HCT116 (cell line): ENCODE results near the gene AVPI1. TPM values are rescaled to one million over a fixed set of nuclear protein-coding genes. Genes with fewer than 3 reads are reported as not detected.
"Not testable (repeated sequence)": the region's sequence is repeated elsewhere in the genome, so short reads cannot be mapped to it uniquely, and the experiment has no call there.

Source experiments
- ATAC-seq: fragments of 200-7000 bp; cut with Tn5 transposase; 2 replicates; pipeline ENCODE4 v1.9.1; 2020; ENCODE audit warnings: mild to moderate bottlenecking, moderate library complexity
- BruUV-seq: library from RNA; stranded (reverse); fragments of 400-500 nt; replicated peaks from 2 replicates; lab custom pipeline; 2021; lab: Mats Ljungman, UMichigan
- CTCF ChIA-PET: fragments of 300-600 bp; sonication (Branson Sonifier 250); formaldehyde crosslinking; loops from one replicate; lab custom pipeline; 2021; ENCODE audit warnings: antibody characterized with exemption; lab: Charles Lee
- POLR2A ChIA-PET: fragments of 300-600, 350-600 bp; sonication (Branson Sonifier 250); formaldehyde crosslinking; loops from one replicate; lab custom pipeline; 2021; ENCODE audit warnings: antibody characterized with exemption; lab: Charles Lee
- RAD21 ChIA-PET, 2 experiments: fragments of 300-600 bp; sonication (Branson Sonifier 250); formaldehyde crosslinking; loops; one replicate each; lab custom pipeline; 2023; ENCODE audit warnings: low total read pairs in 2 of 2; ENCODE audit not compliant: uncharacterized antibody in 2 of 2, unreplicated experiment in 2 of 2, low non-redundant PET in 1 of 2; lab: Charles Lee
- DNase-seq: peaks from one replicate; pipeline ENCODE4 v3.0.0-alpha.2; 2010; ENCODE audit warnings: low read depth, low spot score
- H2AFZ ChIP-seq: fragments of 200-600 bp; shearing (Covaris generic), sonication (generic); 2 replicates; pipeline ENCODE4 v1.6.1; 2017; ENCODE audit warnings: low read depth, mixed run types, mixed read lengths, antibody characterized with exemption, low read length; ENCODE audit not compliant: poor library complexity, severe bottlenecking
- H3K27ac ChIP-seq: 2 replicates; pipeline ENCODE4 v1.5.1; 2012; ENCODE audit warnings: low read depth, low read length
- H3K27me3 ChIP-seq: fragments of 200-600 bp; sonication (generic); 2 replicates; pipeline ENCODE4 v1.6.1; 2016; ENCODE audit warnings: mixed run types, low read length, mixed read lengths; ENCODE audit not compliant: insufficient read depth
- H3K36me3 ChIP-seq, 2 experiments: fragments of 200-500 bp in 1 of 2; fragments of 200-600 bp in 1 of 2; sonication (Bioruptor generic) in 1 of 2; sonication (generic) in 1 of 2; 2 replicates each; pipeline versions ENCODE4 v1.5.1 to v1.6.1; 2014 to 2016; ENCODE audit warnings: low read length in 2 of 2, inconsistent platforms in 1 of 2, mixed read lengths in 1 of 2, mixed run types in 1 of 2; ENCODE audit not compliant: insufficient read depth in 2 of 2, control insufficient read depth in 1 of 2
- H3K4me1 ChIP-seq, 2 experiments: fragments of 200-600 bp in 1 of 2; sonication (generic) in 1 of 2; 2 replicates each; pipeline versions ENCODE4 v1.5.1 to v1.6.1; 2012 to 2017; ENCODE audit warnings: low read length in 2 of 2, inconsistent platforms in 1 of 2, mild to moderate bottlenecking in 1 of 2, mixed read lengths in 1 of 2, mixed run types in 1 of 2, moderate library complexity in 1 of 2; ENCODE audit not compliant: insufficient read depth in 2 of 2, control insufficient read depth in 1 of 2
- H3K4me2 ChIP-seq: fragments of 200-600 bp; sonication (generic); 2 replicates; pipeline ENCODE4 v1.6.1; 2017; ENCODE audit warnings: mixed run types, low read length, mixed read lengths
- H3K4me3 ChIP-seq, 2 experiments: fragments of 200-600 bp in 1 of 2; sonication (generic) in 1 of 2; replicated peaks in 1 of 2; 2 replicates each; pipeline ENCODE4 v1.5.1; 2011 to 2016; ENCODE audit warnings: low read length in 2 of 2, control low read depth in 1 of 2, low read depth in 1 of 2, mild to moderate bottlenecking in 1 of 2, mixed read lengths in 1 of 2, mixed run types in 1 of 2
- H3K79me2 ChIP-seq: fragments of 200-600 bp; sonication (generic); 2 replicates; pipeline ENCODE4 v1.6.1; 2017; ENCODE audit warnings: mild to moderate bottlenecking, mixed run types, low read length, moderate library complexity, mixed read lengths; ENCODE audit not compliant: insufficient read depth
- H3K9ac ChIP-seq: fragments of 200-600 bp; sonication (generic); 2 replicates; pipeline ENCODE4 v1.6.1; 2016; ENCODE audit warnings: low read length, mixed read lengths
- H3K9me2 ChIP-seq: fragments of 200-600 bp; sonication (generic), shearing (Covaris generic); 2 replicates; pipeline ENCODE4 v1.6.1; 2017; ENCODE audit warnings: mixed run types, mild to moderate bottlenecking, moderate library complexity; ENCODE audit not compliant: insufficient read depth
- H3K9me3 ChIP-seq, 2 experiments: fragments of 200-500 bp in 1 of 2; fragments of 200-600 bp in 1 of 2; sonication (Bioruptor generic) in 1 of 2; sonication (generic) in 1 of 2; 2 replicates each; pipeline ENCODE4 v1.6.1; 2014 to 2017; ENCODE audit warnings: low read length in 2 of 2, mixed read lengths in 2 of 2, inconsistent platforms in 1 of 2, low read depth in 1 of 2, mild to moderate bottlenecking in 1 of 2, mixed run types in 1 of 2, moderate library complexity in 1 of 2; ENCODE audit not compliant: control insufficient read depth in 1 of 2, insufficient read depth in 1 of 2
- H4K20me1 ChIP-seq: fragments of 200-600 bp; sonication (generic), shearing (Covaris generic); 2 replicates; pipeline ENCODE4 v1.6.1; 2017; ENCODE audit warnings: mixed run types, mild to moderate bottlenecking, moderate library complexity; ENCODE audit not compliant: insufficient read depth
- RAD21 ChIP-seq: IDR thresholded peaks from 2 replicates; pipeline ENCODE4 v1.6.1; 2012; ENCODE audit warnings: low read depth, mild to moderate bottlenecking
- SRF ChIP-seq: IDR thresholded peaks from 2 replicates; pipeline ENCODE4 v1.6.1; 2012; ENCODE audit warnings: low read depth
- intact Hi-C: fragments of 100-400 bp; cut with micrococcal nuclease; formaldehyde crosslinking; loops from 2 replicates; pipeline ENCODE4 v1.10.0; 2022
- total RNA-seq: library from RNA; stranded (reverse); gene quantifications from one replicate; pipeline ENCODE4 v1.2.1, GENCODE V29; 2021; ENCODE audit not compliant: unreplicated experiment

The AVPI1 gene
- total RNA-seq, 1 experiment from 2014 or later = 26.7 TPM

DNA sequence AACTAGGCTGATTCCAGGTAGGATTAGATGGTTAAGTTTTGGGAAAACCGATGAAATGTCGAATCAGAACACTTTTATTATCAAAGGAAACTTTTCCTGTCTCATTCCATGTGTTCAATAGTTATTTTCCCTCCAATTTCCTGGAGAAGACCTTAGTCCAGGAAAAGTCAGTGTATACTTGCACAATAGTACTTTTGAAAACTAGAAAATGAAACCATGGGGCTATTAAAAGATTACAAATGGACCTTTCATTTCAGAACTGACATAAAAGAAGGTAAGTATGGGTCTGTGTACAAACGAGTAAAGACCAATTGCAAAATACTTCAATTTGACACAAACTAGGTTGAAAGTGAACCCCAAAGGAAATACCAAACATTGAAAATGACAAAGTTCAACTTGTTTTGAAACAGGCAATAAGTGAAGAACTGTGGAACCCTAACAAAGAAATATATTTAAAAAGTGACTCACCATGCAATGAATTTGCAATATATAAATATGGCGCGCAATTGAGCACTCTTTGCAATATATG is 2.1 kb downstream of the AVPI1 start:
- no peak for DNase-seq
- no peaks in the 10 kb centered on the region for H3K9me3 ChIP-seq
- ChIA-PET POLR2A (interaction anchor here (1.4 kb wide), 1 partner anchor 52 kb away, joined by 3 read pairs; the partner anchor contains the start of gene ZFYVE27), CTCF (interaction anchor here (2.1 to 3.1 kb wide), 3 partner anchors 9 to 24 kb away, joined by 5 to 27 read pairs (median 25); no protein-coding TSS in a partner anchor), RAD21 (no interaction called here)
- peak overlapping the region; percentile 13; the same call in 1 of the 2 replicates for H3K27ac ChIP-seq
- H3K27me3 ChIP-seq = no peaks in the 10 kb centered on the region
- H3K36me3 ChIP-seq = no peaks in the 10 kb centered on the region
- no peak for ATAC-seq
- peak overlapping the region; percentile 97 for H3K4me2 ChIP-seq
- TF ChIP-seq SRF = no peak
- no peak for TF ChIP-seq RAD21
- 0 out of 2 replicates have a peak overlapping the region, but pooled peaks have one; percentile 5 for H3K9ac ChIP-seq
- peaks cover 47 to 62% of the 10 kb centered on the region in 2 experiments for H3K4me1 ChIP-seq
- peak overlapping the region in 1 of 2 experiments; percentile 90; a peak in 1 of 4 replicates for H3K4me3 ChIP-seq
- H3K9me2 ChIP-seq = no peaks in the 10 kb centered on the region
- H3K79me2 ChIP-seq = peaks cover 54% of the 10 kb centered on the region
- H4K20me1 ChIP-seq = no peaks in the 10 kb centered on the region
- H2AFZ ChIP-seq = no peak overlapping the region
- BruUV-seq = no TSS peak
- intact Hi-C loops = no loop called here

DNA sequence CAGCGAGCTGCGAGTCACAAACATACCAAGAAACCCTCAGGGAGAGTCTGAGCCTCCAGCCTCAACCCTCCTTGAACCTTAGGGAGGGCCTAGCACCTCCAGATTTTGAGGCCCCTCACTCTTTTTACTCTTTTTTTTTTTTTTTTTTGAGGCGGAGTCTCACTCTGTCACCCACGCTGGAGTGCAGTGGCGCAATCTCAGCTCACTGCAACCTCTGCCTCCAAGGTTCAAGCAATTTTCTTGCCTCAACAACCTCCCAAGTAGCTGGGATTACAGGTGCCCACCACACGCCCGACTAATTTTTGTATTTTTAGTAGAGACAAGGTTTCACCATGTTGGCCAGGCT is 2.7 kb downstream of the AVPI1 start:
- ATAC-seq, RAD21 ChIA-PET, H3K9me3 ChIP-seq, BruUV-seq, H3K27me3 ChIP-seq, H4K20me1 ChIP-seq, H3K9me2 ChIP-seq, H3K4me3 ChIP-seq, DNase-seq, intact Hi-C loops, H3K36me3 ChIP-seq, H2AFZ ChIP-seq: not testable (repeated sequence)
- H3K4me1 ChIP-seq = peaks cover 44 to 56% of the 10 kb centered on the region in 2 experiments
- peak overlapping the region; percentile 1; the same call in 1 of the 2 replicates for H3K27ac ChIP-seq
- H3K4me2 ChIP-seq = peak overlapping the region; percentile 97
- peaks cover 57% of the 10 kb centered on the region for H3K79me2 ChIP-seq
- POLR2A ChIA-PET = interaction anchor here (1.4 kb wide), 1 partner anchor 53 kb away, joined by 3 read pairs; the partner anchor contains the start of gene ZFYVE27
- CTCF ChIA-PET = interaction anchor here (0.8 to 2.1 kb wide), 5 partner anchors 17 to 112 kb away, joined by 3 to 5 read pairs (median 4); partner anchors contain the start of gene ANKRD2
- H3K9ac ChIP-seq = 0 out of 2 replicates have a peak overlapping the region, but pooled peaks have one; percentile 5
